Psoas muscle (tissue), 8 donors: ENCODE data around the gene IL1RAPL1. TPM values are rescaled to one million over a fixed set of nuclear protein-coding genes. Genes with fewer than 3 reads are reported as not detected.

Source experiments
- ATAC-seq, 4 donors: fragments of 200-7000 bp; cut with Tn5 transposase; one replicate each; pipeline ENCODE4 v1.9.1; 2020; ENCODE audit warnings: moderate library complexity in 3 of 4, mild to moderate bottlenecking in 2 of 4
- DNase-seq, 2 donors: peaks; one replicate each; pipeline ENCODE4 v3.0.0-alpha.2; 2020
- H3K27ac ChIP-seq: fragments of 200-600 bp; one replicate; pipeline ENCODE4 v1.8.0; 2022
- H3K27me3 ChIP-seq, 3 donors: fragments of 200-600 bp in 1 of 3; one replicate each; pipeline versions ENCODE4 v1.6.1 to v1.8.0; 2013 to 2022; ENCODE audit warnings: low read length in 2 of 3, mild to moderate bottlenecking in 2 of 3, moderate library complexity in 1 of 3; ENCODE audit not compliant: insufficient read depth in 3 of 3
- H3K36me3 ChIP-seq, 2 donors: fragments of 200-600 bp in 1 of 2; one replicate each; pipeline versions ENCODE4 v1.6.1 to v1.8.0; 2013 to 2022; ENCODE audit warnings: low read depth in 1 of 2, mild to moderate bottlenecking in 1 of 2, moderate library complexity in 1 of 2; ENCODE audit not compliant: insufficient read depth in 1 of 2
- H3K4me1 ChIP-seq: fragments of 200-600 bp; one replicate; pipeline ENCODE4 v1.8.0; 2022
- H3K4me3 ChIP-seq: fragments of 200-600 bp; one replicate; pipeline ENCODE4 v1.8.0; 2022; ENCODE audit warnings: mild to moderate bottlenecking
- H3K9me3 ChIP-seq: fragments of 200-600 bp; one replicate; pipeline ENCODE4 v1.8.0; 2022
- CTCF ChIP-seq: fragments of 200-600 bp; IDR thresholded peaks from one replicate; pipeline ENCODE4 v1.8.0; 2022; ENCODE audit warnings: antibody characterized with exemption
- WGBS, 3 donors: extraction: QIAGEN DNeasy Blood & Tissue Kit; methylation state at CpG; one replicate each; pipeline versions ENCODE4 v1.1.6 to v1.1.7; 2013; 5-methylcytosine and 5-hydroxymethylcytosine counted together
- intact Hi-C, 2 donors: fragments of 100-400 bp; cut with DNase I; formaldehyde crosslinking; loops; one replicate each; pipeline versions ENCODE4 v1.11.0 to v1.14.2; 2022
- polyA plus RNA-seq, 3 donors: library from polyadenylated mRNA; stranded (reverse); fragments of 200-250 nt; gene quantifications; one replicate each; pipeline ENCODE4 v1.2.3, GENCODE V29; 2013
- total RNA-seq, 4 donors: library from RNA; stranded (reverse); fragmentation: NEBNext Ultra II Directional in 2 of 4; extraction: Animal tissue kit (Norgen Biotek cat#: 25700) in 2 of 4; gene quantifications; one replicate each; pipeline versions ENCODE4 v1.2.1 to v1.2.4, GENCODE V29; 2021 to 2023
- donor health status: healthy with polysubstance abuse.
- donor health status: DM: no; HTN: no; CAD: no; lungs with moderate emphysema.
- donor health status: Bipolar disorder and iron deficiency.
- donor health status: healthy.
- donor health status: DM: yes; HTN: yes; CAD: no.
- donor health status: DM: no; HTN: no; CAD: no.
- donor health status: DM: no; HTN: no; CAD: no.
- donor health status: DM: yes; HTN: yes; CAD: no.

Gene IL1RAPL1
- total and polyA plus RNA-seq, 7 donors: 0.04 to 0.50 (median 0.19) TPM; not detected in 1

- Histone ChIP-seq H3K4me3 (no peak overlapping the region), H3K27me3 (no peaks in the 10 kb centered on the region), H3K9me3 (no peaks in the 10 kb centered on the region), H3K4me1 (no peaks in the 10 kb centered on the region), H3K36me3 (no peaks in the 10 kb centered on the region), H3K27ac (no peak overlapping the region)
- no peak for ATAC-seq
- no peak for DNase-seq
- no peak for TF ChIP-seq CTCF
- intact Hi-C loops: no loop called here
- WGBS, 3 donors: 53 to 77% (median 72%) methylated on average over 3 of the region's 3 CpGs
Observed at GRCh38 chrX:28709421-28709820, 122.2 kb downstream of the IL1RAPL1 start.

- no peak overlapping the region for H3K27ac ChIP-seq
- TF ChIP-seq CTCF: no peak
- H3K36me3 ChIP-seq: no peaks in the 10 kb centered on the region
- DNase-seq (no peak), ATAC-seq (no peak)
- H3K27me3 ChIP-seq: no peaks in the 10 kb centered on the region
- H3K4me1 ChIP-seq: no peaks in the 10 kb centered on the region
- H3K4me3 ChIP-seq: no peak overlapping the region
- H3K9me3 ChIP-seq: no peaks in the 10 kb centered on the region
- intact Hi-C loops: no loop called here
Observed at GRCh38 chrX:28717864-28718263, 130.6 kb downstream of the IL1RAPL1 start.

- WGBS, 3 donors: 46 to 81% (median 80%) methylated on average over 1 of the region's 1 CpG
- intact Hi-C loops: no loop called here
- Histone ChIP-seq H3K27me3 (no peaks in the 10 kb centered on the region), H3K36me3 (no peaks in the 10 kb centered on the region), H3K4me1 (no peaks in the 10 kb centered on the region), H3K9me3 (no peaks in the 10 kb centered on the region), H3K27ac (no peak overlapping the region), H3K4me3 (no peak overlapping the region)
- ATAC-seq: no peak
- no peak for DNase-seq
- no peak for TF ChIP-seq CTCF
Observed at GRCh38 chrX:28718450-28718849, 131.2 kb downstream of the IL1RAPL1 start.

- Histone ChIP-seq H3K4me1 (no peaks in the 10 kb centered on the region), H3K27me3 (no peaks in the 10 kb centered on the region), H3K9me3 (no peaks in the 10 kb centered on the region), H3K4me3 (no peak overlapping the region), H3K36me3 (no peaks in the 10 kb centered on the region), H3K27ac (no peak overlapping the region)
- ATAC-seq (no peak), DNase-seq (no peak)
- no peak for TF ChIP-seq CTCF
- intact Hi-C loops: no loop called here
- WGBS, 3 donors: 58 to 74% (median 69%) methylated on average over 2 of the region's 2 CpGs
Observed at GRCh38 chrX:28719620-28720019, 132.4 kb downstream of the IL1RAPL1 start.

GRCh38 chrX:28752330-28752729 is 165.1 kb downstream of the IL1RAPL1 start:
- no peak for DNase-seq
- H3K27me3 ChIP-seq: peaks cover 0 to 4% (median 0%) of the 10 kb centered on the region in 3 donors
- ATAC-seq: no peak
- intact Hi-C loops: no loop called here
- no peaks in the 10 kb centered on the region for H3K36me3 ChIP-seq
- WGBS, 3 donors: 55 to 79% (median 72%) methylated on average over 2 of the region's 2 CpGs
- TF ChIP-seq CTCF: no peak
- H3K9me3 ChIP-seq: no peaks in the 10 kb centered on the region
- no peak overlapping the region for H3K4me3 ChIP-seq
- H3K27ac ChIP-seq: no peak overlapping the region
- no peaks in the 10 kb centered on the region for H3K4me1 ChIP-seq
